H1 (cell line): ENCODE measurements around the gene NDUFAF8. TPM values are rescaled to one million over a fixed set of nuclear protein-coding genes. Genes with fewer than 3 reads are reported as not detected.

Experiments
- CTCF ChIA-PET: fragments of 300-600 bp; sonication (Branson Sonifier 250); formaldehyde crosslinking; loops from one replicate; lab custom pipeline; 2021; ENCODE audit not compliant: partially characterized antibody; lab: Charles Lee
- POLR2A ChIA-PET: fragments of 300-600 bp; sonication (Branson Sonifier 250); formaldehyde crosslinking; loops from one replicate; lab custom pipeline; 2021; ENCODE audit warnings: inconsistent platforms; ENCODE audit not compliant: partially characterized antibody; lab: Charles Lee
- DNase-seq, 2 experiments: peaks; one replicate each; pipeline versions ENCODE4 v3.0.0 to v3.0.0-alpha.2; 2010 to 2022; ENCODE audit warnings: low spot score in 2 of 2, low read depth in 1 of 2, mixed read lengths in 1 of 2
- FAIRE-seq: peaks from 2 replicates; lab custom pipeline; 2011; peaks lifted over from hg19 to GRCh38; lab: Jason Lieb, UNC
- H2AFZ ChIP-seq: 2 replicates; pipeline ENCODE4 v1.8.1; 2012; ENCODE audit warnings: low read length, inconsistent platforms
- H2AK5ac ChIP-seq: 2 replicates; pipeline ENCODE4 v1.6.1; 2013; ENCODE audit warnings: low read depth, low read length
- H2BK120ac ChIP-seq: replicated peaks from 2 replicates; pipeline ENCODE3; 2013; ENCODE audit warnings: low read depth, low read length, inconsistent platforms
- H2BK12ac ChIP-seq: 2 replicates; pipeline ENCODE4 v1.6.1; 2013; ENCODE audit warnings: low read depth, low read length
- H2BK15ac ChIP-seq: 2 replicates; pipeline ENCODE4 v1.6.1; 2013; ENCODE audit warnings: low read length
- H2BK20ac ChIP-seq: 2 replicates; pipeline ENCODE4 v1.6.1; 2013; ENCODE audit warnings: low read length
- H2BK5ac ChIP-seq: 2 replicates; pipeline ENCODE4 v1.6.1; 2013; ENCODE audit warnings: low read depth, low read length
- H3K14ac ChIP-seq: 2 replicates; pipeline ENCODE4 v1.6.1; 2013; ENCODE audit warnings: inconsistent platforms; ENCODE audit not compliant: insufficient read length
- H3K18ac ChIP-seq: 2 replicates; pipeline ENCODE4 v1.6.1; 2013; ENCODE audit warnings: low read length; ENCODE audit errors: extremely low read depth
- H3K23ac ChIP-seq: 2 replicates; pipeline ENCODE4 v1.6.1; 2013; ENCODE audit warnings: inconsistent platforms; ENCODE audit not compliant: insufficient read length
- H3K23me2 ChIP-seq: 2 replicates; pipeline ENCODE4 v1.6.1; 2013; ENCODE audit warnings: low read depth, low read length
- H3K27ac ChIP-seq: 2 replicates; pipeline ENCODE4 v1.6.1; 2011; ENCODE audit warnings: low read depth, low read length, inconsistent platforms
- H3K27me3 ChIP-seq, 4 experiments: replicated peaks in 1 of 4; 1 replicate in 1 of 4; 2 replicates in 3 of 4; pipeline versions ENCODE4 v1.6.1 to v1.8.1; 2011 to 2013; ENCODE audit warnings: low read length in 3 of 4, mild to moderate bottlenecking in 3 of 4, inconsistent platforms in 2 of 4, mixed read lengths in 2 of 4, moderate library complexity in 1 of 4; ENCODE audit not compliant: control insufficient read depth in 3 of 4, insufficient read depth in 3 of 4; ENCODE audit errors: extremely low read depth in 1 of 4
- H3K36me3 ChIP-seq, 4 experiments: 2 replicates each; pipeline versions ENCODE4 v1.6.1 to v1.8.1; 2011 to 2013; ENCODE audit warnings: mild to moderate bottlenecking in 4 of 4, low read length in 3 of 4, moderate library complexity in 2 of 4, control low read depth in 1 of 4, inconsistent platforms in 1 of 4; ENCODE audit not compliant: insufficient read depth in 4 of 4, control insufficient read depth in 2 of 4
- H3K4ac ChIP-seq: replicated peaks from 2 replicates; pipeline ENCODE3; 2013; ENCODE audit warnings: low read length, low read depth, mixed read lengths, inconsistent platforms; ENCODE audit not compliant: insufficient read length
- H3K4me1 ChIP-seq, 4 experiments: replicated peaks in 1 of 4; 1 replicate in 1 of 4; 2 replicates in 3 of 4; pipeline versions ENCODE4 v1.6.1 to v1.8.1; 2011 to 2013; ENCODE audit warnings: low read length in 3 of 4, inconsistent platforms in 2 of 4, mixed read lengths in 1 of 4; ENCODE audit not compliant: insufficient read depth in 4 of 4, control insufficient read depth in 3 of 4
- H3K4me2 ChIP-seq, 2 experiments: 2 replicates each; pipeline versions ENCODE4 v1.6.1 to v1.8.1; 2011 to 2013; ENCODE audit warnings: low read depth in 2 of 2, low read length in 2 of 2, control low read depth in 1 of 2, inconsistent platforms in 1 of 2, mild to moderate bottlenecking in 1 of 2; ENCODE audit not compliant: insufficient read depth in 1 of 2
- H3K4me3 ChIP-seq, 4 experiments: fragments of 200-600, 300-600 bp in 1 of 4; sonication (generic), shearing (Covaris generic), sonication (Bioruptor Twin) in 1 of 4; 2 replicates each; pipeline versions ENCODE4 v1.5.1 to v1.8.1; 2011 to 2016; ENCODE audit warnings: low read length in 4 of 4, low read depth in 3 of 4, control low read depth in 2 of 4, inconsistent platforms in 2 of 4, mild to moderate bottlenecking in 2 of 4, mixed read lengths in 1 of 4, moderate library complexity in 1 of 4; ENCODE audit not compliant: insufficient read depth in 2 of 4; ENCODE audit errors: extremely low read depth in 1 of 4
- H3K56ac ChIP-seq: replicated peaks from 2 replicates; pipeline ENCODE3; 2013; ENCODE audit warnings: low read depth, mild to moderate bottlenecking, mixed read lengths, low read length, inconsistent platforms; ENCODE audit not compliant: insufficient read length
- H3K79me1 ChIP-seq: 2 replicates; pipeline ENCODE4 v1.6.1; 2013; ENCODE audit warnings: low read depth, low read length, control low read depth
- H3K79me2 ChIP-seq, 2 experiments: 2 replicates each; pipeline versions ENCODE4 v1.6.1 to v1.8.1; 2012 to 2013; ENCODE audit warnings: low read length in 2 of 2, mild to moderate bottlenecking in 2 of 2, inconsistent platforms in 1 of 2; ENCODE audit not compliant: insufficient read depth in 2 of 2, control insufficient read depth in 1 of 2
- H3K9ac ChIP-seq, 4 experiments: replicated peaks in 1 of 4; 1 replicate in 1 of 4; 2 replicates in 3 of 4; pipeline versions ENCODE4 v1.6.1 to v1.8.1; 2011 to 2013; ENCODE audit warnings: low read depth in 3 of 4, low read length in 3 of 4, control low read depth in 2 of 4, mild to moderate bottlenecking in 2 of 4, moderate library complexity in 2 of 4, inconsistent platforms in 1 of 4; ENCODE audit errors: extremely low read depth in 1 of 4
- H3K9me3 ChIP-seq, 2 experiments: 2 replicates each; pipeline versions ENCODE4 v1.6.1 to v1.8.1; 2012 to 2013; ENCODE audit warnings: mild to moderate bottlenecking in 2 of 2, moderate library complexity in 2 of 2, control low read depth in 1 of 2, inconsistent platforms in 1 of 2, low read depth in 1 of 2, low read length in 1 of 2, mixed read lengths in 1 of 2; ENCODE audit not compliant: insufficient read depth in 2 of 2
- H4K20me1 ChIP-seq, 2 experiments: replicated peaks in 1 of 2; 2 replicates each; pipeline versions ENCODE3 to v1.8.1; 2011 to 2013; ENCODE audit warnings: inconsistent platforms in 2 of 2, low read length in 2 of 2, mild to moderate bottlenecking in 1 of 2; ENCODE audit not compliant: insufficient read depth in 2 of 2, control insufficient read depth in 1 of 2
- H4K5ac ChIP-seq: 2 replicates; pipeline ENCODE4 v1.6.1; 2013; ENCODE audit warnings: low read length, low read depth, mixed read lengths, inconsistent platforms; ENCODE audit not compliant: insufficient read length
- H4K8ac ChIP-seq: 2 replicates; pipeline ENCODE4 v1.8.0; 2013; ENCODE audit warnings: mild to moderate bottlenecking, moderate library complexity, low read length, inconsistent platforms; ENCODE audit not compliant: insufficient read depth; ENCODE audit errors: extremely low read depth
- H4K91ac ChIP-seq: replicated peaks from 2 replicates; pipeline ENCODE3; 2013; ENCODE audit warnings: low read length, mixed read lengths, inconsistent platforms; ENCODE audit not compliant: insufficient read length
- CBX5 ChIP-seq: fragments of 300-800, 300-1000 bp; sonication (generic); IDR thresholded peaks from 2 replicates; pipeline ENCODE4 v1.7.1; 2016; ENCODE audit warnings: antibody characterized with exemption, low read length, low read depth
- CBX8 ChIP-seq: fragments of 300-800, 300-1000 bp; sonication (generic); IDR thresholded peaks from 2 replicates; pipeline ENCODE4 v1.7.1; 2016; ENCODE audit warnings: low read depth, low read length, borderline replicate concordance
- CHD2 ChIP-seq: IDR thresholded peaks from 2 replicates; pipeline ENCODE4 v1.6.1; 2012; ENCODE audit warnings: low read length, improper control_type of control experiment
- JUND ChIP-seq: IDR thresholded peaks from 2 replicates; pipeline ENCODE4 v1.6.1; 2011; ENCODE audit warnings: mild to moderate bottlenecking, improper control_type of control experiment, low read length
- NRF1 ChIP-seq: IDR thresholded peaks from 2 replicates; pipeline ENCODE4 v1.6.1; 2011; ENCODE audit warnings: mild to moderate bottlenecking, low read depth, low read length, improper control_type of control experiment
- SIN3A ChIP-seq, 2 experiments: IDR thresholded peaks in 1 of 2; conservative IDR thresholded peaks in 1 of 2; 2 replicates each; pipeline ENCODE4 v1.6.1; 2011 to 2012; ENCODE audit warnings: low read length in 2 of 2, improper control_type of control experiment in 1 of 2, low read depth in 1 of 2, mild to moderate bottlenecking in 1 of 2
- WGBS, 2 experiments: shearing (Covaris generic) in 1 of 2; methylation state at CpG; one replicate each; pipeline versions ENCODE4 v1.1.6 to v1.1.7; 2013 to 2015; ENCODE audit warnings: low lambda C conversion rate in 2 of 2, mixed read lengths in 2 of 2, inconsistent platforms in 1 of 2, low coverage in 1 of 2, missing lambda C conversion rate in 1 of 2; ENCODE audit not compliant: insufficient replicate concordance in 2 of 2, insufficient coverage in 1 of 2, insufficient read length in 1 of 2; ENCODE audit errors: extremely low coverage in 1 of 2, missing lambda C conversion rate in 1 of 2; 5-methylcytosine and 5-hydroxymethylcytosine counted together
- polyA plus RNA-seq, 7 experiments: library from polyadenylated mRNA; depleted of rRNA in 3 of 7; stranded (reverse) in 5 of 7; unstranded in 2 of 7; fragments of >200 nt in 5 of 7; fragments of 200-250 nt in 2 of 7; gene quantifications; 1 replicate in 5 of 7; 2 replicates in 1 of 7; 4 replicates in 1 of 7; pipeline versions ENCODE4 v1.2.1 to v1.2.3, GENCODE V29; 2011 to 2013; ENCODE audit warnings: missing spikeins in 2 of 7, mixed read lengths in 2 of 7
- total RNA-seq: library from RNA; stranded (reverse); fragmentation: NEBNext Ultra II Directional; extraction: Animal tissue kit (Norgen Biotek cat#: 25700); gene quantifications from 2 replicates; pipeline ENCODE4 v1.2.1, GENCODE V29; 2021

Gene NDUFAF8
- total and polyA plus RNA-seq, 2 of the 8 experiments (the other 6 are each of a cell fraction or from before 2014, with no cell fraction given): 48.9 to 91.1 TPM

DNA sequence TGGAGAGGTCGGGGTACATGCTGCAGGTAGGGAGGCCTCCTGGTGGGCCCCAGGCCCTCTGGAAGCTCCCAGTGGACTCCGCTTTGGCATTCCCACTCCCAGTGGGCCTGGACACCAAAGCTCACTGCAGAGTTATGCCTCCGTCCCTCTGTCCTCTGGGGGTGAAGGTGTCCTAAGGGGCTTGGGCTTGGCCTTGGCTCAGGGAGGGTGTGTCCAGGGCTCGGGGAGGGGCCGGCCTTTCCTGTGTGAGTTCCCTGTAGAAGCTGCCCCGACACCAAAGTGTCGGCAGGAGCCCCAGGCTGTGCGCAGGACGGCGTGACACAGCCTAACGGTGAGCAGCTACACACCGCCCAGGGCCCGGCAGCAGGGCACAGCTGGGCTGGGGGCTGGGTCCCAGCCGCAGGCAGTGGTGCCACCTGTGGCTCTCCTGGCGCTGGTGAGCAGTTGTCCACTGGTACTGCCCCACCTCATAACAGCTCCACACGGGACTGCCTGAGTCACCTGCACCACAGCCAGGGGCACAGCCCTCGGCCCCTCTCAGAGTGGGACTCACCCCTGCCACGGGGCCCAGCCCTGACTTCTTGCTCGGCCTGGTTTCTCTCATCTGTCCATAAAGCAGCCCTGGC is 6.4 kb upstream of the NDUFAF8 start:
- no peaks in the 10 kb centered on the region for H3K23me2 ChIP-seq
- FAIRE-seq (no peak), DNase-seq (no peak)
- no peak overlapping the region for H2AFZ ChIP-seq
- ChIA-PET CTCF (interaction anchor here (0.7 to 1.2 kb wide), 4 partner anchors 13 to 142 kb away, joined by 3 read pairs; no protein-coding TSS in a partner anchor), POLR2A (interaction anchor here (0.7 to 1.5 kb wide), 3 partner anchors 8 to 16 kb away, joined by 3 to 5 read pairs (median 3); no protein-coding TSS in a partner anchor)
- H3K79me1 ChIP-seq: peaks cover 5% of the 10 kb centered on the region
- no peak overlapping the region for H3K4me3 ChIP-seq
- H3K27me3 ChIP-seq: no peaks in the 10 kb centered on the region
- no peak overlapping the region for H4K91ac ChIP-seq
- peaks cover 0 to 18% (median 4%) of the 10 kb centered on the region in 4 experiments; a peak in 5 of 8 replicates for H3K36me3 ChIP-seq
- H3K4ac ChIP-seq: no peak overlapping the region
- peaks cover 0 to 4% (median under 1%) of the 10 kb centered on the region in 4 experiments; a peak in 3 of 7 replicates for H3K4me1 ChIP-seq
- H3K4me2 ChIP-seq: no peak overlapping the region
- TF ChIP-seq CHD2 (no peak), CBX5 (no peak), CBX8 (no peak), JUND (no peak), SIN3A (conservative IDR thresholded peaks at IDR 0.05 in 1 of 2, IDR thresholded peaks at IDR 0.05 in 1 of 2; ENCODE audit: low read depth in 1 of 2, low read length in 2 of 2) (no peak), NRF1 (no peak)
- no peak overlapping the region for H2BK15ac ChIP-seq
- H4K5ac ChIP-seq: no peak overlapping the region
- H2BK20ac ChIP-seq: no peak overlapping the region
- no peak overlapping the region for H3K14ac ChIP-seq
- no peak overlapping the region for H3K23ac ChIP-seq
- peaks cover 0 to 4% of the 10 kb centered on the region in 2 experiments; a peak in 1 of 4 replicates for H3K79me2 ChIP-seq
- no peak overlapping the region for H3K56ac ChIP-seq
- no peak overlapping the region for H2BK120ac ChIP-seq
- H4K20me1 ChIP-seq: peaks cover 0 to 16% of the 10 kb centered on the region in 2 experiments
- no peak overlapping the region for H2BK12ac ChIP-seq
- H3K9me3 ChIP-seq: no peaks in the 10 kb centered on the region; a peak in 1 of 4 replicates
- 94% methylated on average over 19 of the region's 19 CpGs; no CpG with 5 or more reads in 1 of the 2 experiments for WGBS, 2 experiments
- no peak overlapping the region for H3K27ac ChIP-seq
- H4K8ac ChIP-seq: no peak overlapping the region
- H3K9ac ChIP-seq: no peak overlapping the region; a peak in 1 of 7 replicates
- H3K18ac ChIP-seq: no peak overlapping the region
- H2AK5ac ChIP-seq: no peak overlapping the region
- no peak overlapping the region for H2BK5ac ChIP-seq
